Ammon's horn (tissue), 1 donor: Measurements from ENCODE around the gene PRKG1.
"Not testable (repeated sequence)": the region's sequence is repeated elsewhere in the genome, so short reads cannot be mapped to it uniquely, and the experiment has no call there.

Experiments
- DNase-seq: peaks from one replicate; pipeline ENCODE4 v3.0.0-alpha.2; 2016; ENCODE audit warnings: low spot score

PRKG1 gene

GRCh38 chr10:51227897-51228713, 153.8 kb downstream of the PRKG1 start:
- no peak for DNase-seq

GRCh38 chr10:51228714-51229100, 154.4 kb downstream of the PRKG1 start:
- no peak for DNase-seq

- DNase-seq = no peak
Observed at GRCh38 chr10:51230887-51231585, 156.7 kb downstream of the PRKG1 start.

- peak; percentile 3 for DNase-seq
Observed at GRCh38 chr10:51231754-51232153, 157.5 kb downstream of the PRKG1 start.

- DNase-seq = no peak
Observed at GRCh38 chr10:51233337-51234100, 159.2 kb downstream of the PRKG1 start.

- DNase-seq = no peak
Observed at GRCh38 chr10:51235865-51236264, 161.6 kb downstream of the PRKG1 start.

- no peak for DNase-seq
Observed at GRCh38 chr10:51239006-51239405, 164.7 kb downstream of the PRKG1 start.

GRCh38 chr10:51241461-51241860, 167.2 kb downstream of the PRKG1 start:
- peak; percentile 10 for DNase-seq

- no peak for DNase-seq
Observed at GRCh38 chr10:51242393-51242792, 168.1 kb downstream of the PRKG1 start.

GRCh38 chr10:51244309-51244708, 170.0 kb downstream of the PRKG1 start:
- no peak for DNase-seq

- DNase-seq = peak; percentile 36
Observed at GRCh38 chr10:51244748-51245490, 170.6 kb downstream of the PRKG1 start.

- no peak for DNase-seq
Observed at GRCh38 chr10:51246156-51246555, 171.9 kb downstream of the PRKG1 start.

- DNase-seq = no peak
Observed at GRCh38 chr10:51250278-51250920, 176.1 kb downstream of the PRKG1 start.

GRCh38 chr10:51251110-51251509, 176.8 kb downstream of the PRKG1 start:
- DNase-seq = no peak

- DNase-seq = no peak
Observed at GRCh38 chr10:51255381-51255780, 181.1 kb downstream of the PRKG1 start.

GRCh38 chr10:51257511-51258248, 183.4 kb downstream of the PRKG1 start:
- DNase-seq = no peak

GRCh38 chr10:51260376-51260775, 186.1 kb downstream of the PRKG1 start:
- DNase-seq = no peak

- DNase-seq = no peak
Observed at GRCh38 chr10:51266496-51266895, 192.2 kb downstream of the PRKG1 start.

GRCh38 chr10:51267980-51268570, 193.8 kb downstream of the PRKG1 start:
- not testable (repeated sequence) for DNase-seq

- DNase-seq = no peak
Observed at GRCh38 chr10:51269821-51270220, 195.5 kb downstream of the PRKG1 start.
